ENCODE results near the gene SYPL1.

- TF ChIP-seq, protein P1, sequence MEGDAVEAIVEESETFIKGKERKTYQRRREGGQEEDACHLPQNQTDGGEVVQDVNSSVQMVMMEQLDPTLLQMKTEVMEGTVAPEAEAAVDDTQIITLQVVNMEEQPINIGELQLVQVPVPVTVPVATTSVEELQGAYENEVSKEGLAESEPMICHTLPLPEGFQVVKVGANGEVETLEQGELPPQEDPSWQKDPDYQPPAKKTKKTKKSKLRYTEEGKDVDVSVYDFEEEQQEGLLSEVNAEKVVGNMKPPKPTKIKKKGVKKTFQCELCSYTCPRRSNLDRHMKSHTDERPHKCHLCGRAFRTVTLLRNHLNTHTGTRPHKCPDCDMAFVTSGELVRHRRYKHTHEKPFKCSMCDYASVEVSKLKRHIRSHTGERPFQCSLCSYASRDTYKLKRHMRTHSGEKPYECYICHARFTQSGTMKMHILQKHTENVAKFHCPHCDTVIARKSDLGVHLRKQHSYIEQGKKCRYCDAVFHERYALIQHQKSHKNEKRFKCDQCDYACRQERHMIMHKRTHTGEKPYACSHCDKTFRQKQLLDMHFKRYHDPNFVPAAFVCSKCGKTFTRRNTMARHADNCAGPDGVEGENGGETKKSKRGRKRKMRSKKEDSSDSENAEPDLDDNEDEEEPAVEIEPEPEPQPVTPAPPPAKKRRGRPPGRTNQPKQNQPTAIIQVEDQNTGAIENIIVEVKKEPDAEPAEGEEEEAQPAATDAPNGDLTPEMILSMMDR (IDR thresholded peaks at IDR 0.05): no peak
- TF ChIP-seq POLR2AphosphoS5 (IDR thresholded peaks at IDR 0.05; ENCODE audit: low read depth, low read length): no peak
- TF ChIP-seq REST (IDR thresholded peaks at IDR 0.05; ENCODE audit: insufficient read depth in 1 of 2, low read depth in 2 of 2, low read length in 1 of 2): peak in 1 of 2 experiments; percentile 41; a peak in 1 of 4 replicates
- TF ChIP-seq TCF7L2 (IDR thresholded peaks at IDR 0.05; ENCODE audit: low read depth, low read length): no peak
- no peak for TF ChIP-seq SIN3A (IDR thresholded peaks at IDR 0.05; ENCODE audit: borderline replicate concordance, insufficient read depth, low read depth, low read length)
Measured at GRCh38 chr7:106053109-106053508, 59.0 kb downstream of the SYPL1 start.

All from Panc1 (cell line).